Tongue (tissue), 2 donors: ENCODE measurements around the gene VCL. TPM values are rescaled to one million over a fixed set of nuclear protein-coding genes. Genes with fewer than 3 reads are reported as not detected.
"Not testable (repeated sequence)": the region's sequence is repeated elsewhere in the genome, so short reads cannot be mapped to it uniquely, and the experiment has no call there.

ENCODE experiments used
- DNase-seq: peaks from one replicate; pipeline ENCODE4 v3.0.0-alpha.2; 2015
- total RNA-seq: library from RNA; depleted of rRNA; stranded (reverse); fragments of >200 nt; gene quantifications from one replicate; pipeline ENCODE4 v1.2.3, GENCODE V29; 2014

Gene VCL
- total RNA-seq, 1 donor from 2014 or later, result 217 TPM

DNA sequence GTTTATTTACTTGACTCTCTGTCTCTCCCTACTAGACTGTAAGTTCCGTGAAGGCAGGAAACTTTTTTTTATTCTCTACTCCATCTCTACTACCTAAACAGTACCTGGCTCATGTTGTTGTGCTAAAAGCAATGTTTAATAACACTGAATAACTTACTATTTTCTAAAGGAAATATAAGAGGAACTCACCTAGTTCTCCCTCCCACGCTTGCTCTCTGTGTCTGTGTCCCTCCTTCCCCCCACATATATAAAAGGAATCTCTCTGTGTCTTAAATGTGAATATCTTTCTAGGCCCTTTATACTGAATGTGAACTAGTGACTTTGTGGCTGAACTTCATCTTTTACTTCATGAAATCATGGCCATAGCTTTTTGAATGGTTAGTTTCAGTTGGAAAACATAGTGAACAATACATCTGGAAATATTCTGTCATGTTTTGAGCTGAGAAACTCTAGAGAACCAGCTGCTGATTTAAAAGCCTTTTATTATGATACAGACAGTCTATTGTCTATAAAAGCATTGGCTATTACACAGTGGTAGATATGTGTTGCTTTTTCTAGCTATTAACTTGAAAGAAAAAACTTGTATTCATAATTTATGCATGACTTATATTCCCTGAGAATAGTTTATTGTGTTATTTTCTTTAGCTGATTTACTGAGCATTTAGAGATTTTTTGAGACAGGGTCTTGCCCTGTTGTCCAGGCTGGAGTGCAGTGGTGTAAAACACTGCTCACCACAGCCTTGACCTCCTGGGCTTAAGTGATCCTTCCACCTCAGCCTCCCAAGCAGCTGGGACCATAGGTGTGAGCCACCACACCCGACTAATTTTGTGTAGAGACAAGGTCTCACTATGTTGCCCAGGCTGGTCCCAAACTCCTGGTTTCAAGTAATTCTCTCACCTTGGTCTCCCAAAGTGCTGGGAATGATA, 42.5 kb downstream of the VCL start:
- DNase-seq, result no peak

DNA sequence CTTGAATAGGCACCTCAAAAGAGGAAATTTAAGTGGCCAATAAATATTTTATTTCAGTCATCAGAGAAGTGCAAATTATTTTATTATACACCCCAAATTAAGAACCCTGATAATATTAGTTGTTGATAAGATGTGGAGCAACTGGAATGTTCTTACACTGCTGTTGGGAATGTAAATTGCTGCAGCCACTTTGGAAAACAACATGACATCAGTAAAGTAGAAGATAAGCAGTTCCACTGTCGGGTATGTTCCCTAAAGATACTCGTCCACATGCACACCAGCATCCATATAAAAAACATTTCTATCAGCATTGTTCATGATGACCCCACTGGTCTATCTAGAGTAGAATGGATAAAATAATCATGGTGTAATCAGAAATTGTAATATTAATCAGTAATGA, 46.5 kb downstream of the VCL start:
- no peak for DNase-seq

GRCh38 chr10:74047304-74047703, 49.4 kb downstream of the VCL start:
- DNase-seq, result no peak

DNA sequence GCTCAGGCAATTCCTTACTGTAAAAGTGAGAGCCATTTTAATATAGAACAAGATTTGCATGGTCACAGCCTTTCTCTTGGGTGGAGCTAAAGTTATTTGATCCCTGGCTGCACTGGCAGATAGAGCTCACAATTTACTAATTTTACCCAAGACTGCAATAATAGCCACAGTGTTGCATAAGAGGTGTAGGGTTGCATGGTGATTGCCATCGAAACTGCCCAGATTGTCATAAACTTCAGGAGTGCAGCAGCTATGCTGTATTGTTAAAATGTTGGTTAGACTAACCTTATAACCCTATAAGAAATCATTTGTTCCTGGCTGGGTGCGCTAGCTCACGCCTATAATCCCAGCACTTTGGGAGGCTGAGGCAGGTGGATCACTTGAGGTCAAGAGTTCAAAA, 50.0 kb downstream of the VCL start:
- DNase-seq, result no peak

DNA sequence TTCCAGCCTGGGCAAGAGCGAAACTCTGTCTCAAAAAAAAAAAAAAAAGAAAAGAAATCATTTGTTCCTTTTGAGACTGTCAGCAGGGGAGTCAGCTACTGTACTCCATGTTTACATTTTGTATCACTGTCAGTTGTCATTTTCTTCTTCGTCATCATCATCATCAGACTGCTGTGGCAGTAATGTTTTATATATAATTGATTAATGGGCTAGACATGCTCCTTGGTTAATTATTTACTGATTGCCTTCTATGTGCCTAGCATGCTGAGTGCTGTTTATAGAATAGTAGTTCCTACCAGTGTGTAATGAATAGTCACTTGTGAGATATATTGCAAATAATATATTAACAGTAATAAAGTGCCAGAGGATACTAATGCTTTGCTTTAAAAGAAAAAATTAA, 50.5 kb downstream of the VCL start:
- DNase-seq, result no peak

GRCh38 chr10:74049955-74050354, 52.0 kb downstream of the VCL start:
- no peak for DNase-seq

- DNase-seq, result no peak
Observed at GRCh38 chr10:74050653-74051052, 52.7 kb downstream of the VCL start.

DNA sequence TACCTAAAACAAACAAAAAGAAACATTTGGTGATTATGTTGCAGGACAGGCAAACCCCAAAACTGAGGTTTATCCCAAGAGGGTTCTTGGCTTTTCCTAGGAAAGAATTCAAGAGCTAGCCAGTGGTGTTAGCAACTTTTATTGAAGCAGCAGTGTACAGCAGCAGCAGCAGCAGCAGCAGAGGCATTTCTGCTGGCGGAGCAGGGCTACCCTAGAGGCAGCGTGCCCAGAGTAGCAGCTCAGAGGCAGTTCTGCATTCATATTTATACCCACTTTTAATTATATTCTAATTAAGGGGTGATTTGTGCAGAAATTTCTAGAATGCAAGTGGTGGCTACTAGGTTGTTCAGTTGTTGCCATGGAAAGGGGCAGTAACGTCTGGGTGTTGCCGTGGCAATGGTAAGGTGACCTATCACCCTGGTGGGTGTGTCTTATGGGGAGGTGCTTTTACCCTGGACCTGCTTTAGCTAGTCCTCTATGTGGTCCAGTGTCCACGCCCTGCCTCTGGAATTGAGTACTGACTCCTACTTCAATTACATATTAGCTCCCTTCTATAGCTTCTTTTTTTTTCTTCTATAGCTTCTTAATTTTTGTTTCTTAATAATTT, 53.9 kb downstream of the VCL start:
- no peak for DNase-seq

- no peak for DNase-seq
Observed at GRCh38 chr10:74052994-74053393, 55.1 kb downstream of the VCL start.

DNA sequence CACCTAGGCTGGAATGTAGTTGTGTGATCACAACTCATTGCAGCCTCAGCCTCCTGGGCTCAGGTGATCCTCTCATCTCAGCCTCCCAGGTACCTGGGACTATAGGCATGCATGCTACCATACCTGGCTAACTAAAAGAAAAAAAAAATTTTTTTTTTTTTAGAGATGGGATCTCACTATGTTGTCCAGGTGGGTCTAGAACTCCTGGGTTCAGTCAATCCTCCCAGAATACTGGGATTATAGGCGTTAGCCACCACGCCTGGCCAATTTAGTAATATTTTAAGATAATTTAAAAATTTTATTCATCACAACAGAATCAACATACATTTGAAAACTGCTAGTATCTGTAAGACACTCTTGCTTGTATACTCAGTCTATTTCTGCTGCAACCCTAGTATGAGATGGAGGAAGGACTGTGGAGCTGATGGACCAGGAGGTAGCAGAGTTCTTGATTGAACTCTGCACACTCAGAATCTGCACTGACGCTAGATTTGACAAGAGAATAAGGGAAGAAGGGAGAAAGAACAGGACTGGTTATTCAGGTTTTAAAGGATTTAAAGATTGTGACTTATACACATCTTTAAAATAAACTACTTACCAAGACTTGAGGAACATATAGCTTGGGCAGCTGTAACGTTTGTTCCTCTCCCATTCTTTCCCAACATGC, 57.6 kb downstream of the VCL start:
- no peak for DNase-seq

DNA sequence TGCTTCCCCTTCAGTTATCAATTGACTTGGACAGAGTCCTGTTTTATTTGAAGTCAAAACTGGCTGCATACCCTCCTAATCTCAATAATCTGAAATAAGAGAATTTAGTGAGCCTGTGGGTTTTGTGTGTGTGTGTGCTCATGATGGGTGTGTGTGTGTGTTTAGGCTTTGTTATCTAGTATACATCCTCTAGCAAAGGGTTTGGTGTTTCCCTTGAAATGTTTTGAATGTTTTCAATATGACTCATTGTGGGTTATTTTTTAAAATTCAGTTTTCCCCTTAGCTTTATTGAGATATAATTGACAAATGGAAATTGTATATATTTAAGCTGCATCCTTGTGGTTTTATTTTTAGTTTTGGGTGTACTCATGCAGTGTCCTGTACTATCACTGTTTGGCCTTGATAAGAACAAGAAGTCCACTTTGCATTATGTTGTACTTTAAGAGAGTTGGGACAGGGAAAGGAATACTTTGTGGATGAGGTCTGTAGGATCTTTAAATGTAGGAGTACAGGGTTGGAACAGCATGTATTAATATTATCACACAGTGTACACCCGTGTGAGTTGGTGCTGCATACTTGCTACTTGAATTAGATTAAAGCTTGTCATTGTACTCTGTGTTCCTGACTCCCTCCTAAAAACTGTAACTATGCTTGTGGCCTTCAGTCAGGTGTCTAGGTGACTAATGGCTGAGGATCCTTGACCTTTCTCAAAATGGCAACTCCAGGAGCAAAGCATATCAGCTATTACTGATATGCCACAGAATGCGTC, 58.3 kb downstream of the VCL start:
- DNase-seq, result no peak

- no peak for DNase-seq
Observed at GRCh38 chr10:74058071-74058470, 60.2 kb downstream of the VCL start.

DNA sequence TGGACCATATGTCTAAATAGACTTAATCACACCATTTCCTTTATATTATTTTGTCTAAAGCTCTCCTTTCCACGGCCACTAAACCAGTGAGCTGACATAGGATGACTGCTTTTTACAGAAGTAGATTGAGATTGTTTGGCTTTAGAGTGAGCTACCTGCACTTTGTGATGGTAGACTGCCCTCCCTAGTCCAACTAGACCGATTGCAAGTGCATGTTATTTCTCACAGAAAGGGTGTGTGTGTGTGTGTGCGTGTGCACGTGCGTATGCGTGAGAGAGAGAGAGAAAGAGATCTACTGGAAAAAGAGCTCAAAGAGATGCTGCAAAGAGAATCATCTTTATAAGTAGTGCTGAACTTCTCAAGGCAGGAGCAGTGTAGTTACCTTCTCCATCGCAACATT, 60.7 kb downstream of the VCL start:
- DNase-seq, result no peak

GRCh38 chr10:74061104-74061503, 63.2 kb downstream of the VCL start:
- peak; percentile 34 for DNase-seq

GRCh38 chr10:74061978-74062377, 64.1 kb downstream of the VCL start:
- DNase-seq, result not testable (repeated sequence)

- no peak for DNase-seq
Observed at GRCh38 chr10:74063256-74063655, 65.3 kb downstream of the VCL start.

GRCh38 chr10:74067373-74068352, 69.7 kb downstream of the VCL start:
- no peak for DNase-seq

DNA sequence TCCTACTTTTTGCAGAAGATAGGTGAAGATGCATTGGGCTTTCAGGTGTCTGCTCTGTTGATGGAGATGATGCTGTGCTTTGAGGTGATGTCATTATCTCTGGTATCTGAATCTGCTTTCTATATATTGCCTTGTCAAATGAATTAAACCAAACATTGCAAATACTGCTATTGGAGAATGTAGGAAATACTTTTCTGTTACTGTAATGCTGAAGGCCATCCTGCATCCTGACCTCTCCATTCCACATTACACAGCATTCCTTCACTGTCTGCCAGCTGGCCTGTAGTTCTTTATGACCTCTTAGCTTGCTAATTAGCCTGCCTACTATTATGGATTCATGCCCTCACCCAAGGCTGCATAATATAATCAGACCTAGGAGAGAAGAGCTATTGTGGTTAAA, 73.2 kb downstream of the VCL start:
- DNase-seq, result peak; percentile 45

GRCh38 chr10:74072503-74072902, 74.6 kb downstream of the VCL start:
- DNase-seq, result no peak

DNA sequence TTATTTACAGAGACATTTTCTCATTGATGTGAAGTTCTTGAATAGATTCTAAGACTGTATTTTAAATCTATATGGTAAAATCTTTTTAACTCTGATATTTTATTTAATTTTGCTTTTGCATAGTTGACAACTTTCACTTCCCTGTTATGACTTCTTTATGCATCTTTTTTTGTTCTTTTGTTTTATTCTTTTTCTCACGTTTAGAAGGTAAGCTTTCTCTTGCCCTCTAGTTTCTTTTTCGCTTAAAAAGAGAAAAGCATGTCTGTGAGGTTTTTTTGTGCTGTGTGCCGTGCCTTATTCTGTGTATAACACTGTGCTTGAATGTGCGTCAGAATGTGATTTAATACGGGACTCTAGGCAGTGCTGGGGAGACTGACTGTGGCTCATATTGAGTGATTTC, 78.0 kb downstream of the VCL start:
- DNase-seq, result no peak

DNA sequence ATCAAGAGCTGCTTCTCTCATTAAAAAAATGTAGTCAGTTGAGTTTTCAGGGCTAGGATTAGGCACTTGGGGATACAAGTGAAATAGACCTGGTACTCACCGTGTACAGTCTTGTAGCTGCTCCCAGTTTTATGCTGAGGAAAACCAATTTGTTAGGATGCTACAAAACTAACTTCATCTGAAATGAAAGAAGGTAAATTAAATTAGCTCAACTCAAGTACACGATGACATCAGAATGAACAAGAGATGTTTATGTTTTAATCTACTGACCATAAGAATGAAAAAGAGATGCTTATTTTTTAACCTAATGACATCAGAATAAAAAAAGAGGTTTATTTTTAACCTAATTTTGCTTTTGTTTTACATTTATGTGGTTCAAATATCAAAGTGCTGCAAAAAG, 79.0 kb downstream of the VCL start:
- DNase-seq, result no peak
